H1 (cell line): ENCODE measurements around the gene AKR1B1. TPM values are rescaled to one million over a fixed set of nuclear protein-coding genes. Genes with fewer than 3 reads are reported as not detected.

Experiments
- CTCF ChIA-PET: fragments of 300-600 bp; sonication (Branson Sonifier 250); formaldehyde crosslinking; loops from one replicate; lab custom pipeline; 2021; ENCODE audit not compliant: partially characterized antibody; lab: Charles Lee
- POLR2A ChIA-PET: fragments of 300-600 bp; sonication (Branson Sonifier 250); formaldehyde crosslinking; loops from one replicate; lab custom pipeline; 2021; ENCODE audit warnings: inconsistent platforms; ENCODE audit not compliant: partially characterized antibody; lab: Charles Lee
- DNase-seq, 2 experiments: peaks; one replicate each; pipeline versions ENCODE4 v3.0.0 to v3.0.0-alpha.2; 2010 to 2022; ENCODE audit warnings: low spot score in 2 of 2, low read depth in 1 of 2, mixed read lengths in 1 of 2
- FAIRE-seq: peaks from 2 replicates; lab custom pipeline; 2011; peaks lifted over from hg19 to GRCh38; lab: Jason Lieb, UNC
- H2AFZ ChIP-seq: 2 replicates; pipeline ENCODE4 v1.8.1; 2012; ENCODE audit warnings: low read length, inconsistent platforms
- H2AK5ac ChIP-seq: 2 replicates; pipeline ENCODE4 v1.6.1; 2013; ENCODE audit warnings: low read depth, low read length
- H2BK120ac ChIP-seq: replicated peaks from 2 replicates; pipeline ENCODE3; 2013; ENCODE audit warnings: low read depth, low read length, inconsistent platforms
- H2BK12ac ChIP-seq: 2 replicates; pipeline ENCODE4 v1.6.1; 2013; ENCODE audit warnings: low read depth, low read length
- H2BK15ac ChIP-seq: 2 replicates; pipeline ENCODE4 v1.6.1; 2013; ENCODE audit warnings: low read length
- H2BK20ac ChIP-seq: 2 replicates; pipeline ENCODE4 v1.6.1; 2013; ENCODE audit warnings: low read length
- H2BK5ac ChIP-seq: 2 replicates; pipeline ENCODE4 v1.6.1; 2013; ENCODE audit warnings: low read depth, low read length
- H3K14ac ChIP-seq: 2 replicates; pipeline ENCODE4 v1.6.1; 2013; ENCODE audit warnings: inconsistent platforms; ENCODE audit not compliant: insufficient read length
- H3K18ac ChIP-seq: 2 replicates; pipeline ENCODE4 v1.6.1; 2013; ENCODE audit warnings: low read length; ENCODE audit errors: extremely low read depth
- H3K23ac ChIP-seq: 2 replicates; pipeline ENCODE4 v1.6.1; 2013; ENCODE audit warnings: inconsistent platforms; ENCODE audit not compliant: insufficient read length
- H3K23me2 ChIP-seq: 2 replicates; pipeline ENCODE4 v1.6.1; 2013; ENCODE audit warnings: low read depth, low read length
- H3K27ac ChIP-seq: 2 replicates; pipeline ENCODE4 v1.6.1; 2011; ENCODE audit warnings: low read depth, low read length, inconsistent platforms
- H3K27me3 ChIP-seq, 4 experiments: replicated peaks in 1 of 4; 1 replicate in 1 of 4; 2 replicates in 3 of 4; pipeline versions ENCODE4 v1.6.1 to v1.8.1; 2011 to 2013; ENCODE audit warnings: low read length in 3 of 4, mild to moderate bottlenecking in 3 of 4, inconsistent platforms in 2 of 4, mixed read lengths in 2 of 4, moderate library complexity in 1 of 4; ENCODE audit not compliant: control insufficient read depth in 3 of 4, insufficient read depth in 3 of 4; ENCODE audit errors: extremely low read depth in 1 of 4
- H3K36me3 ChIP-seq, 4 experiments: 2 replicates each; pipeline versions ENCODE4 v1.6.1 to v1.8.1; 2011 to 2013; ENCODE audit warnings: mild to moderate bottlenecking in 4 of 4, low read length in 3 of 4, moderate library complexity in 2 of 4, control low read depth in 1 of 4, inconsistent platforms in 1 of 4; ENCODE audit not compliant: insufficient read depth in 4 of 4, control insufficient read depth in 2 of 4
- H3K4ac ChIP-seq: replicated peaks from 2 replicates; pipeline ENCODE3; 2013; ENCODE audit warnings: low read length, low read depth, mixed read lengths, inconsistent platforms; ENCODE audit not compliant: insufficient read length
- H3K4me1 ChIP-seq, 4 experiments: replicated peaks in 1 of 4; 1 replicate in 1 of 4; 2 replicates in 3 of 4; pipeline versions ENCODE4 v1.6.1 to v1.8.1; 2011 to 2013; ENCODE audit warnings: low read length in 3 of 4, inconsistent platforms in 2 of 4, mixed read lengths in 1 of 4; ENCODE audit not compliant: insufficient read depth in 4 of 4, control insufficient read depth in 3 of 4
- H3K4me2 ChIP-seq, 2 experiments: 2 replicates each; pipeline versions ENCODE4 v1.6.1 to v1.8.1; 2011 to 2013; ENCODE audit warnings: low read depth in 2 of 2, low read length in 2 of 2, control low read depth in 1 of 2, inconsistent platforms in 1 of 2, mild to moderate bottlenecking in 1 of 2; ENCODE audit not compliant: insufficient read depth in 1 of 2
- H3K4me3 ChIP-seq, 4 experiments: fragments of 200-600, 300-600 bp in 1 of 4; sonication (generic), shearing (Covaris generic), sonication (Bioruptor Twin) in 1 of 4; 2 replicates each; pipeline versions ENCODE4 v1.5.1 to v1.8.1; 2011 to 2016; ENCODE audit warnings: low read length in 4 of 4, low read depth in 3 of 4, control low read depth in 2 of 4, inconsistent platforms in 2 of 4, mild to moderate bottlenecking in 2 of 4, mixed read lengths in 1 of 4, moderate library complexity in 1 of 4; ENCODE audit not compliant: insufficient read depth in 2 of 4; ENCODE audit errors: extremely low read depth in 1 of 4
- H3K56ac ChIP-seq: replicated peaks from 2 replicates; pipeline ENCODE3; 2013; ENCODE audit warnings: low read depth, mild to moderate bottlenecking, mixed read lengths, low read length, inconsistent platforms; ENCODE audit not compliant: insufficient read length
- H3K79me1 ChIP-seq: 2 replicates; pipeline ENCODE4 v1.6.1; 2013; ENCODE audit warnings: low read depth, low read length, control low read depth
- H3K79me2 ChIP-seq, 2 experiments: 2 replicates each; pipeline versions ENCODE4 v1.6.1 to v1.8.1; 2012 to 2013; ENCODE audit warnings: low read length in 2 of 2, mild to moderate bottlenecking in 2 of 2, inconsistent platforms in 1 of 2; ENCODE audit not compliant: insufficient read depth in 2 of 2, control insufficient read depth in 1 of 2
- H3K9ac ChIP-seq, 4 experiments: replicated peaks in 1 of 4; 1 replicate in 1 of 4; 2 replicates in 3 of 4; pipeline versions ENCODE4 v1.6.1 to v1.8.1; 2011 to 2013; ENCODE audit warnings: low read depth in 3 of 4, low read length in 3 of 4, control low read depth in 2 of 4, mild to moderate bottlenecking in 2 of 4, moderate library complexity in 2 of 4, inconsistent platforms in 1 of 4; ENCODE audit errors: extremely low read depth in 1 of 4
- H3K9me3 ChIP-seq, 2 experiments: 2 replicates each; pipeline versions ENCODE4 v1.6.1 to v1.8.1; 2012 to 2013; ENCODE audit warnings: mild to moderate bottlenecking in 2 of 2, moderate library complexity in 2 of 2, control low read depth in 1 of 2, inconsistent platforms in 1 of 2, low read depth in 1 of 2, low read length in 1 of 2, mixed read lengths in 1 of 2; ENCODE audit not compliant: insufficient read depth in 2 of 2
- H4K20me1 ChIP-seq, 2 experiments: replicated peaks in 1 of 2; 2 replicates each; pipeline versions ENCODE3 to v1.8.1; 2011 to 2013; ENCODE audit warnings: inconsistent platforms in 2 of 2, low read length in 2 of 2, mild to moderate bottlenecking in 1 of 2; ENCODE audit not compliant: insufficient read depth in 2 of 2, control insufficient read depth in 1 of 2
- H4K5ac ChIP-seq: 2 replicates; pipeline ENCODE4 v1.6.1; 2013; ENCODE audit warnings: low read length, low read depth, mixed read lengths, inconsistent platforms; ENCODE audit not compliant: insufficient read length
- H4K8ac ChIP-seq: 2 replicates; pipeline ENCODE4 v1.8.0; 2013; ENCODE audit warnings: mild to moderate bottlenecking, moderate library complexity, low read length, inconsistent platforms; ENCODE audit not compliant: insufficient read depth; ENCODE audit errors: extremely low read depth
- H4K91ac ChIP-seq: replicated peaks from 2 replicates; pipeline ENCODE3; 2013; ENCODE audit warnings: low read length, mixed read lengths, inconsistent platforms; ENCODE audit not compliant: insufficient read length
- EP300 ChIP-seq, 2 experiments: IDR thresholded peaks; 1 replicate in 1 of 2; 2 replicates in 1 of 2; pipeline ENCODE4 v1.6.1; 2011 to 2012; ENCODE audit warnings: low read depth in 2 of 2, low read length in 2 of 2, mild to moderate bottlenecking in 2 of 2, borderline replicate concordance in 1 of 2, inconsistent platforms in 1 of 2, moderate library complexity in 1 of 2
- HDAC6 ChIP-seq: IDR thresholded peaks from one replicate; pipeline ENCODE4 v1.7.1; 2012; ENCODE audit warnings: low read depth, mild to moderate bottlenecking, inconsistent platforms, low read length, moderate library complexity
- POLR2A ChIP-seq, 2 experiments: IDR thresholded peaks; 1 replicate in 1 of 2; 2 replicates in 1 of 2; pipeline ENCODE4 v1.6.1; 2011; ENCODE audit warnings: low read depth in 2 of 2, low read length in 2 of 2, mild to moderate bottlenecking in 2 of 2; ENCODE audit errors: control extremely low read depth in 1 of 2
- SP1 ChIP-seq: IDR thresholded peaks from 2 replicates; pipeline ENCODE4 v1.6.1; 2011; ENCODE audit warnings: low read depth, low read length
- TAF7 ChIP-seq: optimal IDR thresholded peaks from 2 replicates; pipeline ENCODE3; 2011; ENCODE audit warnings: low read depth, mild to moderate bottlenecking, inconsistent platforms, low read length, moderate library complexity, borderline replicate concordance
- TBP ChIP-seq: IDR thresholded peaks from 2 replicates; pipeline ENCODE4 v1.6.1; 2011; ENCODE audit warnings: low read depth, low read length, improper control_type of control experiment
- WGBS, 2 experiments: shearing (Covaris generic) in 1 of 2; methylation state at CpG; one replicate each; pipeline versions ENCODE4 v1.1.6 to v1.1.7; 2013 to 2015; ENCODE audit warnings: low lambda C conversion rate in 2 of 2, mixed read lengths in 2 of 2, inconsistent platforms in 1 of 2, low coverage in 1 of 2, missing lambda C conversion rate in 1 of 2; ENCODE audit not compliant: insufficient replicate concordance in 2 of 2, insufficient coverage in 1 of 2, insufficient read length in 1 of 2; ENCODE audit errors: extremely low coverage in 1 of 2, missing lambda C conversion rate in 1 of 2; 5-methylcytosine and 5-hydroxymethylcytosine counted together
- long read RNA-seq, 2 experiments: library from RNA in 1 of 2; library from capped mRNA in 1 of 2; stranded (forward); transcript quantifications; one replicate each; pipeline ENCODE4 v2.0.0, GENCODE V29; 2021; ENCODE audit warnings: inconsistent platforms in 1 of 2
- polyA minus RNA-seq, 3 experiments: library from RNA; depleted of rRNA, polyadenylated mRNA; stranded (reverse); fragments of >200 nt; gene quantifications; 1 replicate in 2 of 3; 2 replicates in 1 of 3; pipeline ENCODE4 v1.2.3, GENCODE V29; 2011
- polyA plus RNA-seq, 7 experiments: library from polyadenylated mRNA; depleted of rRNA in 3 of 7; stranded (reverse) in 5 of 7; unstranded in 2 of 7; fragments of >200 nt in 5 of 7; fragments of 200-250 nt in 2 of 7; gene quantifications; 1 replicate in 5 of 7; 2 replicates in 1 of 7; 4 replicates in 1 of 7; pipeline versions ENCODE4 v1.2.1 to v1.2.3, GENCODE V29; 2011 to 2013; ENCODE audit warnings: missing spikeins in 2 of 7, mixed read lengths in 2 of 7
- total RNA-seq: library from RNA; stranded (reverse); fragmentation: NEBNext Ultra II Directional; extraction: Animal tissue kit (Norgen Biotek cat#: 25700); gene quantifications from 2 replicates; pipeline ENCODE4 v1.2.1, GENCODE V29; 2021

AKR1B1 gene
- total RNA-seq, result 189 and 195 TPM in 2 replicates
- 215 and 273 TPM in 2 replicates for polyA plus RNA-seq (2011; rRNA removed)
- polyA plus RNA-seq (2011; cell fraction: cytosol; rRNA removed), result 257 TPM
- polyA plus RNA-seq (2011; cell fraction: nucleus; rRNA removed), result 214 TPM
- 196 to 244 TPM (median 233 TPM) in 4 replicates for polyA plus RNA-seq (2012, experiment 1 of 2)
- polyA plus RNA-seq (2012, experiment 2 of 2), result 315 TPM
- polyA plus RNA-seq (2013, experiment 1 of 2), result 142 TPM
- 141 TPM for polyA plus RNA-seq (2013, experiment 2 of 2)
- polyA minus RNA-seq (2011; rRNA and poly(A)+ RNA removed), result 152 and 157 TPM in 2 replicates
- polyA minus RNA-seq (2011; cell fraction: cytosol; rRNA and poly(A)+ RNA removed), result 57.9 TPM
- polyA minus RNA-seq (2011; cell fraction: nucleus; rRNA and poly(A)+ RNA removed), result 85.7 TPM
- long read RNA-seq, experiment 1, transcript AKR1B1-201 (10 exons, 1,409 nt), result major isoform, 120 of 241 reads
- long read RNA-seq, experiment 1, partial matches to known transcripts, result 112 of 241 reads
- long read RNA-seq, experiment 1, other reads (novel, unspliced or antisense), result 9 of 241 reads
- long read RNA-seq, experiment 2, transcript AKR1B1-201 (10 exons, 1,409 nt), result major isoform, 348 of 467 reads
- long read RNA-seq, experiment 2, partial matches to known transcripts, result 106 of 467 reads
- long read RNA-seq, experiment 2, other reads (novel, unspliced or antisense), result 10 of 467 reads

DNA sequence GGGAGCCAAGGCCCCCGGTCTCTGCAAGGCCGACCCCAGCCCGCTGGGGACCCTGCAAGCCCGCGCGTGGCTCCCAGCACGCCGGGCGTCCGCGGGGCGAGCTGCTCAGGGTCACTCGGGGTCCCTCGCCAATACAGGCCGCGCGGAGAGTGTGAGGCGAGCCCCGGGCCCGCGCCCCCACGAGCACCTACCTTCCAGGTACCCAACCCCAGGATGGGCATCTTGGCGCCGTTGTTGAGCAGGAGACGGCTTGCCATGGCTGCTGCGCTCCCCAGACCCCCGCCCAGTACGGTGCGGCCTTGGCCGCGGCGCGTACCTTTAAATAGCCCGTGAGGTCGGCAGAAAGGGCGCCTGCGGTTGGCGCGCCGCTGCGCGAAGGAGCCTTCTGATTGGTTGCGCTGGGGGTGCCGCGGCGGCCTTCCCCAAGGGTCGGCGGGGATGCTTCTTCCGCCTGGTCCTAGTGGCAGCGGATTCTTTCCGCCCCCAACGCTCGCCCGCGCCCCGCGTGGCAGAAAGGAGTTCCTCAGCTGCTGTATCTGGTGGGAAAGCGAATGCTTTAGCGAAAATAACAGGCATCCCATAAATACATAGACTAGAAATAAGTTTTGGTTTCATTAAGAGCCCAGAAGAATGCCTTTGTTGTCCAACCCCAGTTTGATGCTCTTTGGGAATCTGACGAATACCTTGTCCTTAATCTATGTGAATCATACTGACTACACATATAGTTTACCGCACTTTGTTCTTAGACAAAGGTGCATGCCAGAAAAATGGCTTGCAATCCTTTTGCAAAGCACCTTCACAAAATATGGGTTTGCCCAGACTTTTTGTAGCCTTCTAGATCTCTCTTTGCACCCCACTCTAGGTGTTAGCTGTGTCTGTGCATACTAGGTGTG is at the start of gene AKR1B1:
Gene AKR1B1 (minus strand): TSS at position 295 of the 893 bp plus-strand sequence. CDS start 38 bp downstream, at position 257.
- peak within 1 kb of the TSS; percentile 58 for H2AFZ ChIP-seq
- H3K27me3 ChIP-seq, result peaks cover 0 to 2% (median 0%) of the 10 kb centered on the region in 4 experiments; a peak in 2 of 7 replicates
- H4K20me1 ChIP-seq, result peaks cover 4 to 6% of the 10 kb centered on the region in 2 experiments
- H2BK15ac ChIP-seq, result no peak within 1 kb of the TSS
- peaks cover 0 to 32% of the 10 kb centered on the region in 2 experiments; a peak in 2 of 4 replicates for H3K79me2 ChIP-seq
- no peak within 1 kb of the TSS for H3K56ac ChIP-seq
- H3K4me1 ChIP-seq, result peaks cover 0 to 4% (median 1%) of the 10 kb centered on the region in 4 experiments; a peak in 4 of 7 replicates
- no peak within 1 kb of the TSS for H4K91ac ChIP-seq
- H3K4ac ChIP-seq, result no peak within 1 kb of the TSS
- no peak within 1 kb of the TSS; the same call in 1 of the 2 replicates for H3K27ac ChIP-seq
- POLR2A ChIA-PET, result interaction anchor here (0.7 to 2.6 kb wide), 9 partner anchors 10 to 866 kb away, joined by 3 to 12 read pairs (median 3); no protein-coding TSS in a partner anchor
- peak within 1 kb of the TSS; percentile 83 to 92 (median 87) for H3K4me3 ChIP-seq
- DNase-seq (peak; percentile 74 to 93), FAIRE-seq (no peak)
- CTCF ChIA-PET, result interaction anchor here (0.6 to 5.8 kb wide), 22 partner anchors 11 to 1391 kb away, joined by 3 to 40 read pairs (median 6); partner anchors contain the start of gene AKR1B15
- H4K8ac ChIP-seq, result peak within 1 kb of the TSS; percentile 84
- H3K18ac ChIP-seq, result no peak within 1 kb of the TSS
- H2BK120ac ChIP-seq, result no peak within 1 kb of the TSS
- H3K79me1 ChIP-seq, result peaks cover 4% of the 10 kb centered on the region
- H3K9me3 ChIP-seq, result no peaks in the 10 kb centered on the region
- no peak within 1 kb of the TSS for H3K14ac ChIP-seq
- no peak within 1 kb of the TSS for H2AK5ac ChIP-seq
- peaks cover 4% of the 10 kb centered on the region; the same call in 1 of the 2 replicates for H3K23me2 ChIP-seq
- H3K9ac ChIP-seq, result peak within 1 kb of the TSS; percentile 56 to 74 (median 69)
- peak within 1 kb of the TSS; percentile 35; the same call in 1 of the 2 replicates for H2BK5ac ChIP-seq
- peak within 1 kb of the TSS; percentile 5 for H4K5ac ChIP-seq
- H2BK12ac ChIP-seq, result no peak within 1 kb of the TSS
- H2BK20ac ChIP-seq, result no peak within 1 kb of the TSS
- peaks cover 0 to 9% (median 0%) of the 10 kb centered on the region in 4 experiments; a peak in 1 of 8 replicates for H3K36me3 ChIP-seq
- peak within 1 kb of the TSS; percentile 71 for H3K4me2 ChIP-seq
- H3K23ac ChIP-seq, result no peak within 1 kb of the TSS
- 4% methylated on average over 60 of the region's 61 CpGs; no CpG with 5 or more reads in 1 of the 2 experiments for WGBS, 2 experiments
- TF ChIP-seq SP1 (peak; percentile 87), POLR2A (IDR thresholded peaks at IDR 0.05; ENCODE audit: control extremely low read depth in 1 of 2, low read depth in 2 of 2, low read length in 2 of 2) (peak; percentile 60 to 89), TBP (peak; percentile 90), EP300 (IDR thresholded peaks at IDR 0.05; ENCODE audit: borderline replicate concordance in 1 of 2, low read depth in 2 of 2, low read length in 2 of 2) (0 out of 3 replicates have a peak, but pooled peaks of 1 of the 2 experiments have one; percentile 7), HDAC6 (no peak), TAF7 (peak; percentile 50)
